ENCODE data around the gene ATP8A2.

GRCh38 chr13:25579221-25579620 lies 207.4 kb downstream of the ATP8A2 start:
- no peak for TF ChIP-seq CTCF (IDR thresholded peaks at IDR 0.05)
- TF ChIP-seq EZH2phosphoT487 (IDR thresholded peaks at IDR 0.05): no peak
- TF ChIP-seq EZH2 (IDR thresholded peaks at IDR 0.05): no peak

Measured in neural progenitor cell (in vitro differentiated cells).